Naive B cell (primary cell): ENCODE data around the gene SSR2. TPM values are rescaled to one million over a fixed set of nuclear protein-coding genes. Genes with fewer than 3 reads are reported as not detected.

Source experiments
- ATAC-seq, 2 donors: fragments of 150-1000 bp; cut with Tn5 transposase; 2 replicates each; pipeline ENCODE4 v1.10.0; 2021; ENCODE audit warnings: low read depth in 2 of 2, mild to moderate bottlenecking in 2 of 2, moderate library complexity in 2 of 2
- DNase-seq: peaks from one replicate; pipeline ENCODE4 v3.0.0; 2022
- H3K27ac Mint-ChIP-seq, 6 donors: one replicate each; pipeline ENCODE4 v1.8.0; 2020 to 2022; ENCODE audit warnings: mild to moderate bottlenecking in 6 of 6, mixed read lengths in 6 of 6, moderate library complexity in 5 of 6, inconsistent platforms in 2 of 6
- H3K27me3 Mint-ChIP-seq, 3 donors: one replicate each; pipeline ENCODE4 v1.8.0; 2021 to 2022; ENCODE audit warnings: mixed read lengths in 3 of 3, mild to moderate bottlenecking in 1 of 3
- H3K36me3 Mint-ChIP-seq, 2 donors: one replicate each; pipeline ENCODE4 v1.8.0; 2020 to 2022; ENCODE audit warnings: mixed read lengths in 2 of 2, inconsistent platforms in 1 of 2, mild to moderate bottlenecking in 1 of 2
- H3K4me1 Mint-ChIP-seq, 3 donors: one replicate each; pipeline ENCODE4 v1.8.0; 2020 to 2022; ENCODE audit warnings: mixed read lengths in 3 of 3, inconsistent platforms in 1 of 3, mild to moderate bottlenecking in 1 of 3, moderate library complexity in 1 of 3
- H3K4me3 Mint-ChIP-seq, 8 donors: one replicate each; pipeline ENCODE4 v1.8.0; 2020 to 2022; ENCODE audit warnings: mild to moderate bottlenecking in 8 of 8, mixed read lengths in 8 of 8, moderate library complexity in 8 of 8, inconsistent platforms in 2 of 8
- H3K9me3 Mint-ChIP-seq, 7 donors: one replicate each; pipeline ENCODE4 v1.8.0; 2020 to 2022; ENCODE audit warnings: mixed read lengths in 7 of 7, mild to moderate bottlenecking in 5 of 7, inconsistent platforms in 2 of 7, moderate library complexity in 1 of 7
- polyA plus RNA-seq, 6 donors: library from polyadenylated mRNA; unstranded; fragments of 300-500 nt; fragmentation: Illumina TruSeq; gene quantifications; one replicate each; pipeline ENCODE4 v1.2.3, GENCODE V29; 2021; ENCODE audit warnings: low read depth in 6 of 6

The SSR2 gene
- polyA plus RNA-seq, 6 donors from 2014 or later, result 243 to 278 (median 256) TPM

DNA sequence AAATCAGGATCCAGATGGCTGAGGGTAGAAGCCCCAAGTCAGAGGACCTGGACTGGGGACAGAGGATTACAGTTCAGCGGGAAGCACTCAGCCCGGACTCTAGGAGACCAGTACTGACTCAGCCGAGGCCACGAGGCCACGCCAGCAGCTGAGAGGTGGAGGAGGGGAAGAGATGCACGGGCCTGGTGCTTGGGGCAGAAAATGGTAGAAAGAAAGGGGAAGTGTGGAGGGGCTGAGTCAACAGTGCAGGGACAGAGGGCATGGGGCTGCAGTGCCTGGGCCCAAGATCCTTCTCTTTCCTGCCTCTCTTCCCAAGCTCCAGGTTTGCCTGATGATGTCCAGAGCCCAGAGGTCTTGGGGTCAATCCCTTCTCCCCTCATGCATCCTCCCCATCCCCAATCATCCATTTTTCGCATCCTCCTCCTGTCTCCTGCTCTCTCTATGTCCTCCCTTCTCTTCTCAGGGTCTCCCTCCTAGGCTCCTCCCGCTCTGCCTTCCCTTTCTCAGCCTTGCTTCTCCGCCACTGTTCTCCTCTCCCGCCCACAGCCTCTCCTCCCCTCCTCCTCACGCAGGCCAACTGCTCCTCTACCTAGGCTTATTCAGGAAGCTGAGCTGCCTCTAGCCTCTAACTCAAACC is 50.1 kb downstream of the SSR2 start:
- Mint-ChIP-seq H3K27me3 (no peaks in the 10 kb centered on the region), H3K4me3 (peak overlapping the region; percentile 74 to 95 (median 89)), H3K36me3 (peaks cover 14 to 51% of the 10 kb centered on the region in 2 donors), H3K4me1 (peaks cover 92 to 97% (median 96%) of the 10 kb centered on the region in 3 donors), H3K9me3 (no peaks in the 10 kb centered on the region), H3K27ac (peak overlapping the region; percentile 91 to 98 (median 95))
- DNase-seq (peak; percentile 69), ATAC-seq (peak; percentile 98)

DNA sequence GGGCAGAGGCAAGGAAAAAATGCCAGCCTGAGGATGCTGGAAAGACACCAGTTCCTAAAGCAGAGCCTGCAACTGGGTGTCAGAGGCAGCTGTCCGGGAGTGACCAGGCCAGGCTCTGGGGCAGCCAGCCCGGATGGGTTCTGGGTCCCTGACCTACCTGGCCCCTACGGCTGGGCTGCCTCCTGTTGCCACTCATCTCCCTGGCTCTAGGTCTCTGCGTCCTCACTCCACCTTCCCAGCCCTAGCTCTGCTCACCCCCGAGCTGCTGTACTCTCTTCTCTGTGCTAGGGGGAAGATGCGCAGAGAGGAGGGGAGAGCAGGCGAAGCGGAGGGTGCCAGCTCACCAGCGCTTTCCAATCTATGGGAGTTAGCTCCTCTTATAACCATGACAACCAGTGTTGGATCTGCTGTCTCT is 51.4 kb downstream of the SSR2 start:
- Mint-ChIP-seq H3K9me3 (no peaks in the 10 kb centered on the region), H3K4me1 (peaks cover 84 to 88% (median 85%) of the 10 kb centered on the region in 3 donors), H3K4me3 (peak overlapping the region in 6 of 8 donors; percentile 41 to 95 (median 85)), H3K36me3 (peaks cover 14 to 49% of the 10 kb centered on the region in 2 donors), H3K27me3 (no peaks in the 10 kb centered on the region), H3K27ac (peak overlapping the region in 4 of 6 donors; percentile 41 to 97 (median 91))
- DNase-seq (no peak), ATAC-seq (no peak)

DNA sequence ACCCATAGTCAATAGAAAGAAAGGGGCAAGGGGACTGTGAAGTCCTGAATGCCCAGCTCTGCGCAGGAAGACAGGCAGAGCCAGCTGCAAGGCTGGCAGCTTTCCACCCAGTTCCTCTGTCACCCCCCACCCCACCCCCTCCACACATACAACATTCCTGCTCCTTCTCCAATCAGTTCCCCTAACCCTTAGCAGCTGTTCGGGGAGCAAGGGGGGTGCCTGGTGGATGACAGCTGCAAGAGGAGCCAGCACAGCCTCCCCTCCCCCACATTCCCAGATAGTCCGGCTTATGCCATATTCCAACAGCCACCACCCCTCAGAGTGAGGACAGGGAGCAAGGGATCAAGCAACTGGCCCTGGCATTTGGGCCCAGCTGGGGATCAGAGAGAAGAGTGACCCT is 52.1 kb downstream of the SSR2 start:
- Mint-ChIP-seq H3K36me3 (peaks cover 14 to 52% of the 10 kb centered on the region in 2 donors), H3K27me3 (no peaks in the 10 kb centered on the region), H3K27ac (peak overlapping the region in 5 of 6 donors; percentile 81 to 97 (median 93)), H3K4me1 (peaks cover 77 to 84% (median 82%) of the 10 kb centered on the region in 3 donors), H3K9me3 (no peaks in the 10 kb centered on the region), H3K4me3 (peak overlapping the region in 6 of 8 donors; percentile 39 to 93 (median 68))
- ATAC-seq (no peak), DNase-seq (no peak)

DNA sequence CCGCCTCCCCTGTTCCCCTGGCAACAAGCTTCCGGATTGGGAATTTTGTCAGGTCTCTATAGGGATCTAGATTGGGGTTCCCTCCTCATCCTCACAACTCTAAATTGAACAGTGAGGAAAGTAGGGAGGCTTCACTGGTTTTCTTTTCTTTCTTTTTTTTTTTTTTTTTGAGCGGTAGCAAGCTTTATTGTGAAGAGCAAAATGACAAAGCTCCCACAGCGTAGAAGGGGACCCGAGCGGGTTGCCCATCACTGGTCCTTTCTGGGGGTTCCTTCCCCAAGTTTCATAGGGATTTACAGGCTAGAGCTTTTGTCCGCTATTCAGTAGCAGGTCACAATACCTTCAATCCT is 52.7 kb downstream of the SSR2 start:
- H3K27ac Mint-ChIP-seq, result peak overlapping the region; percentile 92 to 97 (median 94)

DNA sequence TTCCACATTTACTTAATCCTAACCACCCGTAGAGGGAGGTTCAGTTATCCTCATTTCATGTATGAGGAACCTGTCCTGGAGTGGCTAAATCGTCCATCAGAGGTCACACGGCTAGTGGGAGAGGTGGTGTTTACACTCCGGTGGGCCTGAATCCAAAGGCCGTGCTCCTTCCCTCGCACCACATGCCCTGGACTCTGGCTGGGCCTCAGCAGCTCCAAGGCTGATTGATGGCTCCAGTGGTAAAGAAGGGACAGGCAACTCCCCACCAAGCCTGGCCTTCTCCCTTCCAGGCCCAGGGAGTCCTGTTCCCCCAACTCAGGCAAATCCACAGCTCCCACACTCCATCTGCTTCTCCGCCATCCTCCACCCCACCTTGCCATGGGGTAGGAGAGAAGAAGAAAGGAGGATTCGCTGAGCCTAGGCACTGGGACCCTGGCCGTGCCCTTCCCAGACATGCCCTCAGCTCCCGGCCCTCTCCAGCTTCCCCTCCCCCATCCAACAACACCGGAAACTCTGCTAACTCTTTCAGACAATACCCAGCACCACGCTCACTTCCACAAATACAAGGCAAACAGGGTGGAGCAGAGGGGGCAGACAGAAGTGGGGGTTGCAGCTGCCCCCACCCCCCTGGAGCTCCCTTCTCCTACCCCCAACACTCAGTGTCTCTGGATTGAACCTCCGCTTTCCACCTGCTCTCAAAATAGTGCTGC is 53.3 kb downstream of the SSR2 start:
- H3K27me3 Mint-ChIP-seq, result no peaks in the 10 kb centered on the region
- DNase-seq (no peak), ATAC-seq (peak in 1 of 2 donors; percentile 21)
- H3K4me3 Mint-ChIP-seq, result peak overlapping the region; percentile 43 to 93 (median 76)
- H3K9me3 Mint-ChIP-seq, result no peaks in the 10 kb centered on the region
- H3K27ac Mint-ChIP-seq, result peak overlapping the region; percentile 92 to 97 (median 94)
- peaks cover 70 to 76% (median 75%) of the 10 kb centered on the region in 3 donors for H3K4me1 Mint-ChIP-seq
- H3K36me3 Mint-ChIP-seq, result peaks cover 7 to 52% of the 10 kb centered on the region in 2 donors

More for the DNA sequence above, 52.7 kb downstream of the SSR2 start:
- H3K27me3 Mint-ChIP-seq, result no peaks in the 10 kb centered on the region
- no peak for DNase-seq
- ATAC-seq, result no peak
- H3K4me1 Mint-ChIP-seq, result peaks cover 71 to 80% (median 76%) of the 10 kb centered on the region in 3 donors
- H3K4me3 Mint-ChIP-seq, result peak overlapping the region in 7 of 8 donors; percentile 2 to 93 (median 74)
- H3K36me3 Mint-ChIP-seq, result peaks cover 11 to 52% of the 10 kb centered on the region in 2 donors
- H3K9me3 Mint-ChIP-seq, result no peaks in the 10 kb centered on the region

DNA sequence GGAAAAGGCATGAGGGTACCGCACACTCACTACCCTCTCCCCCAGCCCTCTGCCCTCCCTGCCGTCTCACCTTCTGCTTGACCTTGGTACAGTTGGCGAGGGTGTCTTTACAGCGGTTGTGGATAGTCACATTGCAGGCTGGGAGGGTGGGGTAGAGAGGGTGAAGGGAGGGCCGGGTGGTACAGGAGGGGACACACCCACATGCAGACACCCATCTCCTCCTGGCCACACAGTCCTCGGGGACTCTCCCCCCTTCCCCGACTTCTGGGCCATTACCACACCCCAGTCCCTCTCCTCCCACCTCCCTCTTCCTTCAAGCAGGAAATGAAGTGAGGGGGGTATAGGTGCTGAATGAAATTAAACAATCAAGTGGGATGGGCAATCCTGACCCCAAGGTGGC is 54.0 kb downstream of the SSR2 start:
- H3K4me3 Mint-ChIP-seq, result peak overlapping the region in 6 of 8 donors; percentile 43 to 93 (median 68)
- DNase-seq (no peak), ATAC-seq (no peak)

DNA sequence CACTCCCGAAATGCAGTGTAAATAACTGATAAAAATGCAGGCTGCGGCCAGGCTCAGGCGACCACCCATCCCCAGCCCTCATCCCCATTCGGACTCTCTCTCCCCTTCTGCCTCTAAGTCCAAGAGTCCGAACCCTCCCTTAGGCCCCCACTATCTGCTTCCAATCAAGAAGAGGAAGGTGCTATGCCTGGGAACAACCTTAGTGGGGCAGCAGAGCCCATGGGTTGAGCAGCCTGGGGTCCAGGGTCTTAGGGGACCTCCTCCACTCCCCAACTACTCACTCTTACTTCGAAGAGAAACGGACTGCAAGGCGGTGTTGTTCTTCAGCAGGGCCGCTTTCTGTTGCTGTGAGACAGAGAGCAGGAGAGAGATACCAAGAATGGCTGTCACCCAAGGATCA is 54.6 kb downstream of the SSR2 start:
- ATAC-seq, result no peak
- Mint-ChIP-seq H3K36me3 (peaks cover 7 to 62% of the 10 kb centered on the region in 2 donors), H3K9me3 (no peaks in the 10 kb centered on the region), H3K27me3 (no peaks in the 10 kb centered on the region), H3K27ac (peak overlapping the region in 5 of 6 donors; percentile 66 to 93 (median 88)), H3K4me3 (peak overlapping the region in 3 of 8 donors; percentile 26 to 93 (median 42)), H3K4me1 (peaks cover 68 to 75% (median 72%) of the 10 kb centered on the region in 3 donors)
- DNase-seq, result no peak

More for the DNA sequence above, 54.0 kb downstream of the SSR2 start:
- Mint-ChIP-seq H3K9me3 (no peaks in the 10 kb centered on the region), H3K27me3 (no peaks in the 10 kb centered on the region), H3K36me3 (peaks cover 7 to 57% of the 10 kb centered on the region in 2 donors), H3K4me1 (peaks cover 68 to 75% (median 73%) of the 10 kb centered on the region in 3 donors), H3K27ac (peak overlapping the region in 5 of 6 donors; percentile 79 to 97 (median 93))

DNA sequence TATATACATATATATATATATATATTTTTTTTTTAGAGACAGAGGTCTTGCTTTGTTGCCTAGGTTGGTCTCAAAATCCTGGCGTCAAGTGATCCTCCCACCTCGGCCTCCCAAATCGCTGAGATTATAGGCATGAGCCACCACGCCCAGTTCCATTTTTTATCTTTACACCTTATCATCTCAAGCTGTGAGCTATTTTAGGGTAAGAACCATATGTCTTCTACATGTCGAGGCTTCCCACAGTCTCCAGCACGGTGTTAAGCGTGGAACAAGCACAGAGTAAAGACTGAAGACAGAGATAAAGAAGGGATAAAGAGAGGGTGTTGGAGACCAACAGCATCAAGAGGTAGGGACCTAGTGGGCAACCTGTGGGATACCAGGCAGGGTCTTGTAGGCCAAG is 56.6 kb downstream of the SSR2 start:
- peak overlapping the region in 2 of 8 donors; percentile 30 to 78 for H3K4me3 Mint-ChIP-seq
- H3K4me1 Mint-ChIP-seq, result peaks cover 67 to 74% (median 68%) of the 10 kb centered on the region in 3 donors
- H3K9me3 Mint-ChIP-seq, result no peaks in the 10 kb centered on the region
- no peak for ATAC-seq
- peak overlapping the region in 4 of 6 donors; percentile 29 to 93 (median 56) for H3K27ac Mint-ChIP-seq
- no peaks in the 10 kb centered on the region for H3K27me3 Mint-ChIP-seq
- H3K36me3 Mint-ChIP-seq, result peaks cover 6 to 65% of the 10 kb centered on the region in 2 donors
- no peak for DNase-seq

DNA sequence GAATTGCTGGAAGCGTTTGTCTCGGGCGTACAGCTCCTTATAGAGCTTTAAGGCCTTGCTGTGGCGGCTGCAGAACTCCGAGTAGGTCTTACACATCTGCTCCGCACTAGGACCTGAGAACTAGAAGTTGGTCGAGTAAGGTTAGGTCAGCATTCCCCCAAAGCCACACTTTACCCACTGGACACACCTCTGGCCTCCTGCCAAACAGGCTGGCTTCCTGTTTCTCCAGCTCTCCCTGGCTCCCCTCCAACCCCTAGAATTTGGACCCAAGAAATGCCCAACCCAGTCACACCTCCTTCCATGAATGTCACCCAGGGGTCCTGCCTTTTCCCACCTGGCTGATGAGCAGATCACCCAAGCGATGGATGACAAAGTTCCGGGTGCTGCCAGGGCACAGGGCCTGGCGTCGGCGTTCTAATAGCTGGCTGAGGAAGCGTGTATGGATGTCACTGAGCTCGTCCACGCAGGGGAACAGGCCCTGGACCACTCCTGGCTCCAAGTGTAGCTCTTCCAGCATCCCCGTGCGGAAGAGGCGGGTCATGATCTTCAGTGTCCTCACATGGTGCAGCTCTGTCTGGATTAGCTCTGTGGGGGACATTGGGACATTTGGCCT is 58.0 kb downstream of the SSR2 start:
- H3K27me3 Mint-ChIP-seq, result no peaks in the 10 kb centered on the region

DNA sequence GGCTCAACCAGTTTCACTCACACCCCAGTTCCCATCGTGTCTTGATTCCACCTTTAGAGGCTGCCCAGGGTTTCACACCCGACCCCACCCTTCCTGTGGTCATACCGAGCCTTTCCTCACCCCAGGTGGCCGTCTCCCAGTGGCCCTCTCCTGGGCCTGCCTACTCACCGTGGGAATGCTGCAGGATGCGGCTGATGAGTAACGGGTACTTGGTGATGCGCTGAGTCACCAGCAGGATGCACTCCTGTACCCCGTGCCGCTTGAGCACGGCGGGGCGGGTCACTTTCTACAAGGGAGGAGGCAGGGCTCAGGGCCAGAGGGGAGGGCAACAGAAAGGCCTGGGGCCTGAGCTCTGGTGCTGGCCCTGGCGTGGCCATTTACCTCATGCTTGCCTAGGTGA is 58.8 kb downstream of the SSR2 start:
- H3K27me3 Mint-ChIP-seq, result no peaks in the 10 kb centered on the region
- H3K36me3 Mint-ChIP-seq, result peaks cover 12 to 45% of the 10 kb centered on the region in 2 donors
- peak overlapping the region in 5 of 8 donors; percentile 15 to 80 (median 53) for H3K4me3 Mint-ChIP-seq

More for the DNA sequence above, 58.0 kb downstream of the SSR2 start:
- Mint-ChIP-seq H3K4me1 (peaks cover 52 to 61% (median 55%) of the 10 kb centered on the region in 3 donors), H3K9me3 (no peaks in the 10 kb centered on the region), H3K27ac (peak overlapping the region in 3 of 6 donors; percentile 16 to 85 (median 38)), H3K4me3 (peak overlapping the region in 2 of 8 donors; percentile 34 to 61), H3K36me3 (peaks cover 6 to 52% of the 10 kb centered on the region in 2 donors)
- DNase-seq (no peak), ATAC-seq (no peak)

DNA sequence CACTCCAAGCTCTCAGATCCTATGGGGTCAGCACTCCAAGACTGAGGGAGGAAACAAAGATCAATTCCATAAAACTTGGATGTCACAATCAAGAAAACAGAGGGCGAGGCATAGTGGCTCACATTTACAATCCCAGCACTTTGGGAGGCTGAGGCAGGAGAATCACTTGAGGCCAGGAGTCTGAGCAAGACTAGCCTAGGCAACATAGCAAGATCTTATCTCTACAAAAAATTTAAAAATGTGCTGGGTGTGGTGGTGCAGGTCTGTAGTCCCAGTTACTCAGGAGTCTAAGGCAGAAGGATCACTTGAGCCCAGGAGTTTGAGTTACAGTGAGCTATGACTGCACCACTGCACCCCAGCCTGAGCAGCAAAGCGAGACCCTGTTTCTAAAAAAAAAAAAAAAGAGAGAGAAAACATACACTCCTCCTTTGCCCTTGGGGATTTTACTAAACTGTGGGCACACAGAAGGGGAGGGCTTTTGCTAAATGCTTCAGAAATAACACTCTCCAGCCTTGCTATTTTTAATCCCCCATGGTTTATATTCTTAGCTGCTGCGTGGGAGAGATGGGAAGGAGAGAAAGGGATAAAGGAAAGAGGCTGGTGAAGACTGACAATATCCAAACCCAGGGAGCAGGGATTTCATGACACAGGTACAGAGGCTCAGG is 60.5 kb downstream of the SSR2 start:
- H3K36me3 Mint-ChIP-seq, result peaks cover 14 to 34% of the 10 kb centered on the region in 2 donors
- no peaks in the 10 kb centered on the region for H3K27me3 Mint-ChIP-seq
- ATAC-seq, result peak; percentile 94 to 96
- peak overlapping the region; percentile 72 to 97 (median 80) for H3K27ac Mint-ChIP-seq
- DNase-seq, result no peak
- H3K4me3 Mint-ChIP-seq, result peak overlapping the region; percentile 2 to 90 (median 73)
- H3K4me1 Mint-ChIP-seq, result peaks cover 33 to 47% (median 37%) of the 10 kb centered on the region in 3 donors
- no peaks in the 10 kb centered on the region for H3K9me3 Mint-ChIP-seq

More for the DNA sequence above, 58.8 kb downstream of the SSR2 start:
- Mint-ChIP-seq H3K27ac (peak overlapping the region in 3 of 6 donors; percentile 56 to 90 (median 85)), H3K9me3 (no peaks in the 10 kb centered on the region), H3K4me1 (peaks cover 45 to 58% (median 48%) of the 10 kb centered on the region in 3 donors)
- ATAC-seq (peak in 1 of 2 donors; percentile 24), DNase-seq (no peak)
